K562 (cell line): Measurements from ENCODE around the gene PRKCB. TPM values are rescaled to one million over a fixed set of nuclear protein-coding genes. Genes with fewer than 3 reads are reported as not detected.

Experiments
- ATAC-seq: fragments of 200-7000 bp; cut with Tn5 transposase; 3 replicates; pipeline ENCODE4 v1.9.1; 2020; ENCODE audit warnings: moderate library complexity
- BruUV-seq: library from RNA; stranded (reverse); fragments of 400-500 nt; replicated peaks from 2 replicates; lab custom pipeline; 2021; lab: Mats Ljungman, UMichigan
- CTCF ChIA-PET: fragments of 300-600 bp; formaldehyde crosslinking; extraction: SDS; loops from one replicate; lab custom pipeline; 2021; ENCODE audit warnings: low intra/inter-chr PET ratio; lab: Yijun Ruan, JAX
- POLR2A ChIA-PET: fragments of 300-600, 350-650 bp; sonication (Branson Sonifier 250); formaldehyde crosslinking; extraction: SDS; loops from one replicate; lab custom pipeline; 2021; ENCODE audit warnings: antibody characterized with exemption, inconsistent platforms; lab: Yijun Ruan, JAX
- DNase-seq, 4 experiments: peaks; one replicate each; pipeline versions ENCODE4 v3.0.0 to v3.0.0-alpha.2; 2011 to 2018; ENCODE audit warnings: low spot score in 3 of 4, mixed read lengths in 3 of 4; ENCODE audit errors: extremely low read depth in 1 of 4
- FAIRE-seq: peaks from 2 replicates; lab custom pipeline; 2011; peaks lifted over from hg19 to GRCh38; lab: Jason Lieb, UNC
- H2AFZ ChIP-seq: 2 replicates; pipeline ENCODE4 v1.6.0; 2011; ENCODE audit warnings: low read depth, low read length, control low read depth, inconsistent platforms
- H3K27ac ChIP-seq: fragments of 200-600 bp; 3 replicates; pipeline ENCODE4 v1.8.0; 2011; ENCODE audit warnings: low read depth, mild to moderate bottlenecking, control low read depth, inconsistent platforms, low read length, moderate library complexity, mixed read lengths; ENCODE audit errors: extremely low read depth
- H3K27me3 ChIP-seq, 2 experiments: fragments of 300-600 bp in 1 of 2; 2 replicates in 1 of 2; 3 replicates in 1 of 2; pipeline versions ENCODE4 v1.6.0 to v1.8.0; 2011; ENCODE audit warnings: inconsistent platforms in 2 of 2, low read length in 2 of 2, mild to moderate bottlenecking in 1 of 2, mixed read lengths in 1 of 2, moderate library complexity in 1 of 2; ENCODE audit not compliant: control insufficient read depth in 2 of 2, insufficient read depth in 2 of 2
- H3K36me3 ChIP-seq: fragments of 300-600 bp; 3 replicates; pipeline ENCODE4 v1.8.0; 2011; ENCODE audit warnings: mild to moderate bottlenecking, low read length, inconsistent platforms; ENCODE audit not compliant: control insufficient read depth, insufficient read depth
- H3K4me1 ChIP-seq, 2 experiments: fragments of 200-600 bp in 1 of 2; replicated peaks in 1 of 2; 2 replicates in 1 of 2; 3 replicates in 1 of 2; pipeline versions ENCODE4 v1.5.1 to v1.8.0; 2011; ENCODE audit warnings: inconsistent platforms in 2 of 2, low read length in 2 of 2, mild to moderate bottlenecking in 1 of 2, mixed read lengths in 1 of 2, moderate library complexity in 1 of 2; ENCODE audit not compliant: control insufficient read depth in 2 of 2, insufficient read depth in 2 of 2
- H3K4me2 ChIP-seq: 2 replicates; pipeline ENCODE4 v1.6.1; 2011; ENCODE audit warnings: low read length, control low read depth, inconsistent platforms, mixed read lengths; ENCODE audit not compliant: insufficient read depth
- H3K4me3 ChIP-seq: fragments of 200-600 bp; sonication (generic), shearing (Covaris generic); 2 replicates; pipeline ENCODE4 v1.5.1; 2016; ENCODE audit warnings: control low read depth, inconsistent platforms
- H3K79me2 ChIP-seq: fragments of 200-600 bp; 3 replicates; pipeline ENCODE4 v1.8.0; 2011; ENCODE audit warnings: low read length, inconsistent platforms; ENCODE audit not compliant: control insufficient read depth, insufficient read depth
- H3K9ac ChIP-seq, 2 experiments: 2 replicates each; pipeline versions ENCODE4 v1.6.0 to v1.6.1; 2011; ENCODE audit warnings: low read depth in 2 of 2, low read length in 2 of 2, control low read depth in 1 of 2, inconsistent platforms in 1 of 2, mild to moderate bottlenecking in 1 of 2, mixed read lengths in 1 of 2; ENCODE audit not compliant: insufficient read depth in 1 of 2
- H3K9me1 ChIP-seq: one replicate; pipeline ENCODE4 v1.6.0; 2011; ENCODE audit warnings: inconsistent platforms, mild to moderate bottlenecking, low read length, moderate library complexity; ENCODE audit not compliant: control insufficient read depth, insufficient read depth
- H3K9me3 ChIP-seq: replicated peaks from 2 replicates; pipeline ENCODE4 v1.5.1; 2011; ENCODE audit warnings: low read depth, low read length, inconsistent platforms; ENCODE audit not compliant: control insufficient read depth, insufficient read depth
- H4K20me1 ChIP-seq: replicated peaks from 2 replicates; pipeline ENCODE4 v1.6.1; 2011; ENCODE audit warnings: low read length, inconsistent platforms, mixed read lengths; ENCODE audit not compliant: control insufficient read depth, insufficient read depth
- ADNP ChIP-seq: fragments of 200-800 bp; sonication (Bioruptor generic); IDR thresholded peaks from 2 replicates; pipeline ENCODE4 v1.6.1; 2016; ENCODE audit warnings: missing genetic modification characterization, missing compliant biosample characterization
- BDP1 ChIP-seq: IDR thresholded peaks from 3 replicates; pipeline ENCODE4 v1.6.1; 2011; ENCODE audit not compliant: insufficient read length, insufficient read depth
- E2F1 ChIP-seq: sonication (generic); formaldehyde crosslinking; IDR thresholded peaks from 2 replicates; pipeline ENCODE4 v1.8.1; 2023; ENCODE audit warnings: mild to moderate bottlenecking, missing genetic modification reagents, moderate library complexity
- E4F1 ChIP-seq: fragments of 250-450 bp; sonication (Bioruptor Pico); IDR thresholded peaks from 2 replicates; pipeline ENCODE4 v1.5.0; 2021; ENCODE audit warnings: mild to moderate bottlenecking, borderline replicate concordance
- FUS ChIP-seq: fragments of 200-400 bp; formaldehyde crosslinking; optimal IDR thresholded peaks from 2 replicates; pipeline ENCODE3; 2017; ENCODE audit warnings: low read depth, low read length
- HIVEP1 ChIP-seq: fragments of 250-450 bp; sonication (Bioruptor Pico); IDR thresholded peaks from 2 replicates; pipeline ENCODE4 v1.4.0; 2020; ENCODE audit warnings: mild to moderate bottlenecking
- POLR3G ChIP-seq: IDR thresholded peaks from 2 replicates; pipeline ENCODE4 v1.6.1; 2011; ENCODE audit not compliant: insufficient read length, insufficient replicate concordance; ENCODE audit errors: extremely low read depth
- PPARD ChIP-seq: fragments of 250-450 bp; sonication (Bioruptor Pico); IDR thresholded peaks from 2 replicates; pipeline ENCODE4 v1.8.0; 2022; ENCODE audit warnings: inconsistent platforms, mild to moderate bottlenecking, moderate library complexity
- PTBP1 ChIP-seq: fragments of 200-400 bp; formaldehyde crosslinking; IDR thresholded peaks from 2 replicates; pipeline ENCODE4 v1.6.1; 2017; ENCODE audit warnings: low read depth, low read length
- RAD51 ChIP-seq: fragments of 450-650 bp; IDR thresholded peaks from 2 replicates; pipeline ENCODE4 v1.7.1; 2016; ENCODE audit warnings: low read depth, mild to moderate bottlenecking, borderline replicate concordance
- RBM14 ChIP-seq: fragments of 200-400 bp; formaldehyde crosslinking; IDR thresholded peaks from 2 replicates; pipeline ENCODE4 v1.6.1; 2018; ENCODE audit warnings: low read depth, mild to moderate bottlenecking, low read length, moderate library complexity, borderline replicate concordance; ENCODE audit not compliant: insufficient read depth
- SMARCB1 ChIP-seq: IDR thresholded peaks from 2 replicates; pipeline ENCODE4 v1.6.1; 2011; ENCODE audit warnings: improper control_type of control experiment, low read depth; ENCODE audit not compliant: insufficient read length
- TARDBP ChIP-seq: fragments of 450-650 bp; IDR thresholded peaks from 2 replicates; pipeline ENCODE4 v1.6.1; 2016
- TCF15 ChIP-seq: fragments of 250-450 bp; sonication (Bioruptor Pico); IDR thresholded peaks from 2 replicates; pipeline ENCODE4 v1.8.0; 2022; ENCODE audit warnings: moderate library complexity, mild to moderate bottlenecking, inconsistent platforms
- TSC22D4 ChIP-seq: fragments of 450-650 bp; IDR thresholded peaks from 2 replicates; pipeline ENCODE4 v1.6.1; 2016; ENCODE audit warnings: missing genetic modification characterization, missing biosample characterization, control low read depth
- ZC3H4 ChIP-seq: sonication (generic); formaldehyde crosslinking; IDR thresholded peaks from 2 replicates; pipeline ENCODE4 v1.9.0; 2021; ENCODE audit warnings: missing genetic modification reagents, borderline replicate concordance
- ZNF146 ChIP-seq: IDR thresholded peaks from one replicate; pipeline ENCODE4 v1.6.1; 2018; ENCODE audit warnings: missing compliant biosample characterization; ENCODE audit not compliant: unreplicated experiment
- ZNF780A ChIP-seq: fragments of 250-450 bp; sonication (Bioruptor Pico); IDR thresholded peaks from 2 replicates; pipeline ENCODE4 v1.5.0; 2021; ENCODE audit warnings: mild to moderate bottlenecking
- WGBS: fragments of 100-300 bp; shearing (Covaris generic); methylation state at CpG from one replicate; pipeline ENCODE4 v1.1.6; 2016; ENCODE audit warnings: low coverage, mixed read lengths; ENCODE audit not compliant: insufficient coverage; ENCODE audit errors: missing lambda C conversion rate; 5-methylcytosine and 5-hydroxymethylcytosine counted together
- in situ Hi-C: fragments of 300-500 bp; cut with MboI; formaldehyde crosslinking; loops from 4 replicates; pipeline ENCODE4 v1.15.0; 2018; ENCODE audit warnings: inconsistent platforms, mixed read lengths
- intact Hi-C: fragments of 100-400 bp; cut with micrococcal nuclease; formaldehyde crosslinking; loops from 2 replicates; pipeline ENCODE4 v1.14.2; 2022
- polyA plus RNA-seq, 8 experiments: library from polyadenylated mRNA; depleted of rRNA in 4 of 8; stranded (reverse) in 5 of 8; unstranded in 3 of 8; fragments of >200 nt; fragmentation: Nextera tagmentation in 2 of 8; fragmentation: Illumina TruSeq in 1 of 8; extraction: Ambion mirVana in 2 of 8; extraction: Trizol in 1 of 8; gene quantifications; 2 replicates each; pipeline versions ENCODE4 v1.2.1 to v1.2.3, GENCODE V29; 2011 to 2014; ENCODE audit warnings: inconsistent platforms in 1 of 8, missing spikeins in 1 of 8
- total RNA-seq, 7 experiments: library from RNA; depleted of rRNA in 6 of 7; stranded (reverse); fragments of >200 nt in 6 of 7; fragmentation: Illumina TruSeq in 2 of 7; extraction: Trizol in 2 of 7; gene quantifications; 2 replicates each; pipeline versions ENCODE4 v1.2.1 to v1.2.3, GENCODE V29; 2011 to 2021; ENCODE audit warnings: low replicate concordance in 1 of 7

Gene PRKCB
- total and polyA plus RNA-seq, 9 of the 15 experiments (the other 6 are each of a cell fraction or from before 2014, with no cell fraction given): 49.9 to 276 (median 148) TPM

GRCh38 chr16:23994615-23995014 lies 158.8 kb downstream of the PRKCB start (continued):
- TF ChIP-seq RBM14 (no peak), HIVEP1 (CRISPR knock-in tag) (no peak), POLR3G (no peak), BDP1 (no peak), FUS (no peak), TCF15 (CRISPR knock-in tag) (no peak), ZC3H4 (no peak), PPARD (CRISPR knock-in tag) (no peak), PTBP1 (no peak), ZNF780A (CRISPR knock-in tag) (no peak)
- TF ChIP-seq, all 486 proteins: peak for 0

- Histone ChIP-seq H3K9ac (no peak overlapping the region), H2AFZ (no peak overlapping the region), H3K4me3 (no peak overlapping the region), H3K4me2 (no peak overlapping the region), H3K27ac (no peak overlapping the region), H3K4me1 (peaks cover 0 to 2% of the 10 kb centered on the region in 2 experiments; a peak in 1 of 5 replicates), H3K27me3 (no peaks in the 10 kb centered on the region), H3K36me3 (peaks cover 84% of the 10 kb centered on the region; the same call in 2 of the 3 replicates), H3K9me3 (no peaks in the 10 kb centered on the region), H3K79me2 (peaks cover 43% of the 10 kb centered on the region), H4K20me1 (no peaks in the 10 kb centered on the region; the same call in 1 of the 2 replicates), H3K9me1 (no peaks in the 10 kb centered on the region)
- ChIA-PET POLR2A (no interaction called here), CTCF (no interaction called here)
- whole genome bisulfite sequencing: 86% methylated on average over 4 of the region's 4 CpGs
- no peak for DNase-seq
- no TSS peak for BruUV-seq
- in situ Hi-C loops (no loop called here), intact Hi-C loops (no loop called here)
- no peak for ATAC-seq
- no peak for FAIRE-seq
- TF ChIP-seq TARDBP (no peak), ZNF146 (CRISPR knock-in tag) (no peak), RAD51 (no peak), SMARCB1 (no peak), E2F1 (no peak), E4F1 (no peak), ADNP (tag) (no peak), TSC22D4 (tag) (no peak)
Measured at GRCh38 chr16:23996258-23996955, 160.6 kb downstream of the PRKCB start.
